Type B pancreatic cell (in vitro differentiated cells): ENCODE results near the gene FANCG. TPM values are rescaled to one million over a fixed set of nuclear protein-coding genes. Genes with fewer than 3 reads are reported as not detected.

Experiments
- DNase-seq: peaks from one replicate; pipeline ENCODE4 v3.0.0; 2021; ENCODE audit warnings: mixed read lengths; ENCODE audit not compliant: unreplicated experiment; ENCODE audit errors: extremely low spot score
- H3K27ac Mint-ChIP-seq: 2 replicates; pipeline ENCODE4 v1.8.0; 2021; ENCODE audit warnings: mild to moderate bottlenecking, mixed read lengths
- H3K27me3 Mint-ChIP-seq: 2 replicates; pipeline ENCODE4 v1.8.0; 2021; ENCODE audit warnings: mixed read lengths
- H3K36me3 Mint-ChIP-seq: 2 replicates; pipeline ENCODE4 v1.8.0; 2021; ENCODE audit warnings: mixed read lengths
- H3K4me1 Mint-ChIP-seq: one replicate; pipeline ENCODE4 v1.8.0; 2021; ENCODE audit warnings: mixed read lengths; ENCODE audit not compliant: unreplicated experiment
- H3K4me3 Mint-ChIP-seq: 2 replicates; pipeline ENCODE4 v1.8.0; 2021; ENCODE audit warnings: mild to moderate bottlenecking, mixed read lengths
- H3K9me3 Mint-ChIP-seq: 2 replicates; pipeline ENCODE4 v1.8.0; 2021; ENCODE audit warnings: mixed read lengths
- CTCF ChIP-seq: fragments of 200-600 bp; sonication (generic); conservative IDR thresholded peaks from 2 replicates; pipeline ENCODE4 v1.5.0; 2021; ENCODE audit warnings: antibody characterized with exemption, mild to moderate bottlenecking
- total RNA-seq: library from RNA; stranded (reverse); gene quantifications from 2 replicates; pipeline ENCODE4 v1.2.1, GENCODE V29; 2021; ENCODE audit warnings: low replicate concordance

Gene FANCG
- total RNA-seq, 1 donor from 2014 or later: 72.6 TPM

GRCh38 chr9:35105571-35106342, 26.0 kb upstream of the FANCG start:
- Mint-ChIP-seq H3K27ac (no peak overlapping the region), H3K9me3 (no peaks in the 10 kb centered on the region), H3K27me3 (no peaks in the 10 kb centered on the region), H3K4me1 (peaks cover 22% of the 10 kb centered on the region), H3K4me3 (no peak overlapping the region), H3K36me3 (peaks cover 10% of the 10 kb centered on the region)
- no peak for TF ChIP-seq CTCF
- DNase-seq: no peak

DNA sequence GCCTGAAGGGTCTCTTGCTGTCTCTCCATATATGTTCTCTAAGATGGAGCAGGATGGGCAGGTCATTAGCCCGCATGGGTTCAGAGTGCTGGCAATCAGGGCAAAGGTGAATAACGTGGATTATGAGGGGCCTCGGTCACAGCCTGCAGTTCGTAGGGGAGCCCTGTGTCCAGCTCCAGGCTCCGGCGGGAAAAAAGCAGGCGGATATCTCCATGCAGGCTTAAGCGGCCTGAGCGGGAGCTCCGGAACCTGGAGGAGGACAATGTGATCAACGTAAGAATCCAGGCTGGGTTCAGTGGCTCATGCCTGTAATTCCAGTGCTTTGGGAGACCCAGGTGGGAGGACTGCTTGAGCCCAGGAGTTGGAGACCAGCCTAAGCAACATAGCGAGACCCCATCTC, 25.4 kb upstream of the FANCG start:
- DNase-seq: no peak
- H3K36me3 Mint-ChIP-seq: peaks cover 15% of the 10 kb centered on the region
- H3K4me1 Mint-ChIP-seq: peaks cover 18% of the 10 kb centered on the region
- H3K27ac Mint-ChIP-seq: no peak overlapping the region
- H3K4me3 Mint-ChIP-seq: no peak overlapping the region
- no peaks in the 10 kb centered on the region for H3K9me3 Mint-ChIP-seq
- TF ChIP-seq CTCF: no peak
- H3K27me3 Mint-ChIP-seq: no peaks in the 10 kb centered on the region

DNA sequence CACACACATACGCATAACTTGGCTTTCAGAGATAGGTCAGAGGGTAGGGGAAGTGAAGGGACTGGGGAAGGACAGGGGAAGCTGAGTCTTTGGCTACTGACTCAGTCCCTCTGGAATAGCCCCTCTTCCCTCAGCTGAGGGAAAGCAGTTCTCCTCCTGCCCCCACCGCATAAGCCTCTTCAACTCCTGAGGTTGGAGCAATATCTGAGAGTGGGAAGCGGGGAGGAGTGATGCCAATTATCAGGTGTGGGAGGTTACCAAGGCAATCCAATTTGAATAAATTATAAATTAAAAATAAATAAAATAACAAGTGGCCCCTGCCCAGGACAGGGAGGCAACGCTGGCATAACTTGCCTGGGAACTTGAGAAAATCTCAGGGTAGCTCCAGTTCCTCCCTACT, 24.8 kb upstream of the FANCG start:
- Mint-ChIP-seq H3K4me1 (peaks cover 18% of the 10 kb centered on the region), H3K4me3 (no peak overlapping the region), H3K9me3 (no peaks in the 10 kb centered on the region), H3K27me3 (no peaks in the 10 kb centered on the region), H3K27ac (no peak overlapping the region), H3K36me3 (peaks cover 18% of the 10 kb centered on the region)
- TF ChIP-seq CTCF: no peak
- DNase-seq: no peak

GRCh38 chr9:35103660-35104191, 24.0 kb upstream of the FANCG start:
- peaks cover 16% of the 10 kb centered on the region for H3K4me1 Mint-ChIP-seq
- no peaks in the 10 kb centered on the region for H3K27me3 Mint-ChIP-seq
- peak overlapping the region; percentile 94 for H3K4me3 Mint-ChIP-seq

More at GRCh38 chr9:35103660-35104191, 24.0 kb upstream of the FANCG start:
- Mint-ChIP-seq H3K9me3 (no peaks in the 10 kb centered on the region), H3K36me3 (peaks cover 20% of the 10 kb centered on the region), H3K27ac (peak overlapping the region; percentile 96)
- DNase-seq: no peak
- no peak for TF ChIP-seq CTCF
